Lower lobe of right lung (tissue), 2 donors: ENCODE results near the gene C3AR1. TPM values are rescaled to one million over a fixed set of nuclear protein-coding genes. Genes with fewer than 3 reads are reported as not detected.
A peak's percentile ranks its signal among the peaks of the same experiment; 100 is the strongest.
"Not testable (repeated sequence)": the region's sequence is repeated elsewhere in the genome, so short reads cannot be mapped to it uniquely, and the experiment has no call there.

Experiments used
- ATAC-seq, 2 donors: fragments of 200-7000 bp; cut with Tn5 transposase; one replicate each; pipeline ENCODE4 v1.9.1; 2020 to 2022; ENCODE audit warnings: mild to moderate bottlenecking in 2 of 2, moderate library complexity in 2 of 2
- DNase-seq: peaks from one replicate; pipeline ENCODE4 v3.0.0-alpha.2; 2020
- H3K27ac ChIP-seq: fragments of 200-600 bp; one replicate; pipeline ENCODE4 v1.8.0; 2022
- H3K27me3 ChIP-seq: fragments of 200-600 bp; one replicate; pipeline ENCODE4 v1.8.0; 2022; ENCODE audit warnings: low read depth
- H3K36me3 ChIP-seq: fragments of 200-600 bp; one replicate; pipeline ENCODE4 v1.8.0; 2022; ENCODE audit warnings: mild to moderate bottlenecking
- H3K4me1 ChIP-seq: fragments of 200-600 bp; one replicate; pipeline ENCODE4 v1.8.0; 2022
- H3K4me3 ChIP-seq: fragments of 200-600 bp; one replicate; pipeline ENCODE4 v1.8.0; 2022; ENCODE audit warnings: mild to moderate bottlenecking
- H3K9me3 ChIP-seq: fragments of 200-600 bp; one replicate; pipeline ENCODE4 v1.8.0; 2022
- intact Hi-C: fragments of 100-400 bp; cut with DNase I; formaldehyde crosslinking; loops from one replicate; pipeline ENCODE4 v1.11.0; 2022
- total RNA-seq: library from RNA; stranded (reverse); fragmentation: NEBNext Ultra II Directional; extraction: Animal tissue kit (Norgen Biotek cat#: 25700); gene quantifications from one replicate; pipeline ENCODE4 v1.2.1, GENCODE V29; 2021
- TF ChIP-seq, protein P1 (sequence below): fragments of 200-600 bp; IDR thresholded peaks from one replicate; pipeline ENCODE4 v1.8.0; 2022; ENCODE audit warnings: antibody characterized with exemption, mild to moderate bottlenecking
- donor health status: DM: no; HTN: yes; CAD: no; lungs with severe emphysema.

The C3AR1 gene
- total RNA-seq, 1 donor from 2014 or later: 62.1 TPM

DNA sequence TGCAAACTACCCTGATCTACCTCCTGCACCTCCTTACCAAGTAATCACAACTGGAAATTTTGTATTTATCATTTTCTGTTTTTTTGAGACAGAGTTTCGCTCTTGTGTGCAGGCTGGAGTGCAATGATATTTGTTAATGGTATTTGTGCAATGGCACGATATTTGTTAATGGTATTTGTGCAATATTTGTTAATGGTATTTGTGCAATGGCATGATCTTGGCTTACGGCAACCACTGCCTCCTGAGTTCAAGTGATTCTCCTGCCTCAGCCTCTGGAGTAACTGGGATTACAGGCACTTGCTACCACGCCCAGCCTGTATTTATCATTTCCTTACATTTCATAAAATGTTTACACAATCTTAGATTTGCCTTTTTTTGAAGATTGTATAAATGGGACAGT, 10.2 kb upstream of the C3AR1 start:
- Histone ChIP-seq H3K4me3 (no peak overlapping the region), H3K4me1 (peaks cover 16% of the 10 kb centered on the region), H3K36me3 (no peaks in the 10 kb centered on the region), H3K27me3 (no peaks in the 10 kb centered on the region), H3K9me3 (no peaks in the 10 kb centered on the region), H3K27ac (no peak overlapping the region)
- intact Hi-C loops: no loop called here
- ATAC-seq (peak in 1 of 2 donors; percentile 31), DNase-seq (no peak)
- TF ChIP-seq, protein P1, sequence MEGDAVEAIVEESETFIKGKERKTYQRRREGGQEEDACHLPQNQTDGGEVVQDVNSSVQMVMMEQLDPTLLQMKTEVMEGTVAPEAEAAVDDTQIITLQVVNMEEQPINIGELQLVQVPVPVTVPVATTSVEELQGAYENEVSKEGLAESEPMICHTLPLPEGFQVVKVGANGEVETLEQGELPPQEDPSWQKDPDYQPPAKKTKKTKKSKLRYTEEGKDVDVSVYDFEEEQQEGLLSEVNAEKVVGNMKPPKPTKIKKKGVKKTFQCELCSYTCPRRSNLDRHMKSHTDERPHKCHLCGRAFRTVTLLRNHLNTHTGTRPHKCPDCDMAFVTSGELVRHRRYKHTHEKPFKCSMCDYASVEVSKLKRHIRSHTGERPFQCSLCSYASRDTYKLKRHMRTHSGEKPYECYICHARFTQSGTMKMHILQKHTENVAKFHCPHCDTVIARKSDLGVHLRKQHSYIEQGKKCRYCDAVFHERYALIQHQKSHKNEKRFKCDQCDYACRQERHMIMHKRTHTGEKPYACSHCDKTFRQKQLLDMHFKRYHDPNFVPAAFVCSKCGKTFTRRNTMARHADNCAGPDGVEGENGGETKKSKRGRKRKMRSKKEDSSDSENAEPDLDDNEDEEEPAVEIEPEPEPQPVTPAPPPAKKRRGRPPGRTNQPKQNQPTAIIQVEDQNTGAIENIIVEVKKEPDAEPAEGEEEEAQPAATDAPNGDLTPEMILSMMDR: no peak

DNA sequence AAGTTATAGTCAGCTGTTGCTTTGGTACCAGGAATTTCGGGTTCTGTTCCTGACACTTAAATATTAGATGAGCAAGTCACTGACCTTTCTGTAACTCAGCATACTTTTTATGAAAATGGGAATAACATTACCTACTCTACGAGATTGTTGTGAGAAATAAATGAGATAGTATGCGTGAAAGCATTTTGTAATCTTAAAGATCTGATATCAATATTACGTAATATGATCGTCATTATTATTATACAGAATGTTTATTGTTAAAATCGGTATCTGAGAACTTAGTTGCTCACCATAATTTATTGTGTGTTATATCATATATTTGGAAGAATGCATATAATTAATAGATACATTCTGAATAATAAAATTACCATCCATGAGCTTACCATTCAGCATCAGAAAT, 9.8 kb upstream of the C3AR1 start:
- no peaks in the 10 kb centered on the region for H3K36me3 ChIP-seq
- H3K27ac ChIP-seq: no peak overlapping the region
- no peak overlapping the region for H3K4me3 ChIP-seq
- intact Hi-C loops: no loop called here
- DNase-seq (no peak), ATAC-seq (no peak)
- TF ChIP-seq, protein P1: no peak
- H3K4me1 ChIP-seq: peaks cover 13% of the 10 kb centered on the region
- no peaks in the 10 kb centered on the region for H3K27me3 ChIP-seq
- H3K9me3 ChIP-seq: no peaks in the 10 kb centered on the region

DNA sequence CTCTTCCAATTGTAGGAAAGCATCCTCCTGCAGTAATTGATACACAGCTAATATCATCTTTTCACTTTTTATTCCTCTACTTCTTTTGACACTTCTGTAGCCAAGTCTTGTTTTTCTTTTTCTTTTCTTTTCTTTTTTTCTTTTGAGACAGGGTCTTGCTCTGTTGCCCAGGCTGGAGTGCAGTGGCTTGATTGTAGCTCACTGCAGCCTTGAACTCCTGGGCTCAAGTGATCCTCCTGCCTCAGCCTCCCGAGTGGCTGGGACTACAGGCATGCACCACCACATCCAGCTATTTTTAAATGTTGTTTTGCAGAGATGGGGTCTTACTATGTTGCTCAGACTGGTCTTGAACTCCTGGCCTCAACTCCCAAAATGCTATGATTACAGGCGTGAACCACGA, 5.7 kb upstream of the C3AR1 start:
- H3K4me3 ChIP-seq, H3K4me1 ChIP-seq, DNase-seq, H3K9me3 ChIP-seq, H3K27me3 ChIP-seq, intact Hi-C loops, ATAC-seq, H3K27ac ChIP-seq, H3K36me3 ChIP-seq: not testable (repeated sequence)

DNA sequence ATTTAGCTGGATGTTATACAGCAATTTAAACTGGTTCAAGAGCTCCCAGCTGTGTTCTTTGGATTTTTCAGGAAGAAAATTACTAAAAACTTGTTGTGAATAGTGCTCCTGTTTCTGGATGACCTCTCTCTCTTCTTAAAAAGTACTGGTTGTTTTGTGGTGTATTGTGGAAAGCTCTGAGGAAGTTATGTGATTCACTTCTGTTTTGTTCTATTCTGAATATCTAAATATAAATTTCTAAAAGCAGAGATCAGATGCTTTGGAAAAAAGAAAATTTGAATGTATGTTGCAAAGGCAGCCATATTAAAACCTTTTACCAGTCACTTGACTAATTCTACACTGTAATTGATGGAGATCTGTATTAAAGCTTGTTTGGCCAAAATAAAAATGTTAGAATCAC, 3.4 kb upstream of the C3AR1 start:
- TF ChIP-seq, protein P1: no peak
- Histone ChIP-seq H3K27ac (no peak overlapping the region), H3K27me3 (no peaks in the 10 kb centered on the region), H3K9me3 (no peaks in the 10 kb centered on the region), H3K4me1 (no peaks in the 10 kb centered on the region), H3K4me3 (no peak overlapping the region), H3K36me3 (no peaks in the 10 kb centered on the region)
- intact Hi-C loops: no loop called here
- ATAC-seq: peak in 1 of 2 donors; percentile 40
- no peak for DNase-seq

DNA sequence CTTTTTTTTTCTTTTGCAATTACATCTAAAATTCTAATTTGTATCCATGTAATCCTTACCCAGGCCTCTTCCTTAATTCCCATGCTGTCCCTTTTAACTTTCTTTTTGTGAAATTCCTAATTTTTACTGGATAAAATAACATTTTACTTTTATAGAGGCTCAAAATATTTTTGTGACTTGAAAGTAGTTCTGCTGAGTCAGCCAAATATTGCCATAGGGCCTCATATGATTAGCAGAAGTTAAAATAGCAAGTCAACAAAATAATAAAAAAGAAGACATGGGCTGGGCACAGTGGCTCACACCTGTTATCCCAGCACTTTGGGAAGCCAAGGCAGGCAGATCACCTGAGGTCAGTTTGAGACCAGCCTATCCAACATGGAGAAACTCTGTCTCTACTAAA, 2.0 kb downstream of the C3AR1 start:
- TF ChIP-seq, protein P1: no peak
- DNase-seq (no peak), ATAC-seq (no peak)
- Histone ChIP-seq H3K36me3 (no peaks in the 10 kb centered on the region), H3K27ac (peak overlapping the region; percentile 70), H3K27me3 (no peaks in the 10 kb centered on the region), H3K4me1 (no peaks in the 10 kb centered on the region), H3K4me3 (peak overlapping the region; percentile 38), H3K9me3 (no peaks in the 10 kb centered on the region)
- intact Hi-C loops: no loop called here

DNA sequence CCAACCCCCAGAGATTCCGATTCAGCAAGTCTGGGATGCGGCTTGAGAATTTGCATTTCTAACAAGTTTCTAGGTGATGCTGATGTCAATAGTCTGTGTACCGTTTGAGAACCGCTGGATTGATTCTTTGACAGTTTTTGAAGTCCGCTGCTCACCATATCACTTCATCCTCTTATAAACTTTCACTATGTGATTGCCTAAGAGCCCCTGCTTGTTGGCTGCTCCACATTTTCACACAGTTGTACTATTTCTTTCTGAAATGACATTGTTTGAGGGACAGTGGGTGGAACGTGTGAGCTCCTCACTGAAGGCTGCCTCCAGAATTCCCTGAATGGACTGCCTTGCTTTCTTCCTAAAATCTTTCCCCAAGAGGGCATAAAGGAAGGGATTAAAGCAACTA, 7.7 kb downstream of the C3AR1 start:
- Histone ChIP-seq H3K9me3 (no peaks in the 10 kb centered on the region), H3K27ac (no peak overlapping the region), H3K4me1 (peaks cover 11% of the 10 kb centered on the region), H3K27me3 (no peaks in the 10 kb centered on the region), H3K36me3 (peaks cover 26% of the 10 kb centered on the region), H3K4me3 (no peak overlapping the region)
- peak; percentile 28 to 33 for ATAC-seq
- TF ChIP-seq, protein P1: no peak
- intact Hi-C loops: no loop called here
- no peak for DNase-seq
